T-cell (primary cell): Measurements from ENCODE around the gene RPL13A. TPM values are rescaled to one million over a fixed set of nuclear protein-coding genes. Genes with fewer than 3 reads are reported as not detected.

Experiments used
- ATAC-seq, 4 experiments: fragments of 200-7000 bp in 3 of 4; fragments of 150-1000 bp in 1 of 4; cut with Tn5 transposase; replicated peaks in 1 of 4; 1 replicate in 3 of 4; 2 replicates in 1 of 4; pipeline ENCODE4 v1.10.0; 2021; ENCODE audit warnings: moderate library complexity in 3 of 4, mild to moderate bottlenecking in 2 of 4, moderate number of reproducible peaks in 1 of 4
- CTCF ChIA-PET, 2 donors: fragments of 300-600 bp; sonication (Branson Sonifier 250); formaldehyde crosslinking; loops; one replicate each; lab custom pipeline; 2022; ENCODE audit warnings: antibody characterized with exemption in 2 of 2; lab: Charles Lee
- POLR2A ChIA-PET, 2 donors: fragments of 300-600 bp; sonication (Branson Sonifier 250); formaldehyde crosslinking; loops; one replicate each; lab custom pipeline; 2022; ENCODE audit warnings: antibody characterized with exemption in 2 of 2; lab: Charles Lee
- DNase-seq, 35 experiments: peaks; one replicate each; pipeline versions ENCODE4 v3.0.0 to v3.0.0-alpha.2; 2013 to 2023
- H3K27ac ChIP-seq: one replicate; pipeline ENCODE4 v1.5.1; 2013; ENCODE audit warnings: low read length
- H3K27me3 ChIP-seq, 2 experiments: replicated peaks in 1 of 2; 1 replicate in 1 of 2; 2 replicates in 1 of 2; pipeline versions ENCODE4 v1.6.1 to v1.7.0; 2013; ENCODE audit warnings: low read length in 1 of 2, mixed read lengths in 1 of 2; ENCODE audit not compliant: control insufficient read depth in 2 of 2, insufficient read depth in 2 of 2; ENCODE audit errors: extremely low read depth in 1 of 2
- H3K36me3 ChIP-seq, 2 donors: 1 replicate in 1 of 2; 2 replicates in 1 of 2; pipeline versions ENCODE4 v1.6.1 to v1.7.0; 2013; ENCODE audit warnings: low read length in 1 of 2; ENCODE audit not compliant: control insufficient read depth in 2 of 2, insufficient read depth in 1 of 2; ENCODE audit errors: extremely low read depth in 1 of 2
- H3K4me1 ChIP-seq, 2 experiments: 1 replicate in 1 of 2; 2 replicates in 1 of 2; pipeline versions ENCODE4 v1.6.1 to v1.7.0; 2013; ENCODE audit warnings: low read length in 2 of 2, mixed read lengths in 1 of 2; ENCODE audit not compliant: insufficient read depth in 2 of 2, control insufficient read depth in 1 of 2; ENCODE audit errors: extremely low read depth in 1 of 2
- H3K4me3 ChIP-seq, 2 donors: 1 replicate in 1 of 2; 2 replicates in 1 of 2; pipeline versions ENCODE4 v1.5.1 to v1.7.0; 2013; ENCODE audit warnings: mild to moderate bottlenecking in 2 of 2, low read length in 1 of 2, moderate library complexity in 1 of 2; ENCODE audit not compliant: control insufficient read depth in 1 of 2; ENCODE audit errors: extremely low read depth in 1 of 2
- H3K9me3 ChIP-seq: 2 replicates; pipeline ENCODE4 v1.7.0; 2013
- H3K27ac Mint-ChIP-seq, 2 donors: one replicate each; pipeline ENCODE4 v1.8.0; 2020 to 2021; ENCODE audit warnings: mild to moderate bottlenecking in 2 of 2, mixed read lengths in 2 of 2
- H3K27me3 Mint-ChIP-seq, 2 donors: one replicate each; pipeline ENCODE4 v1.8.0; 2021 to 2022; ENCODE audit warnings: mixed read lengths in 2 of 2
- H3K36me3 Mint-ChIP-seq: one replicate; pipeline ENCODE4 v1.8.0; 2021; ENCODE audit warnings: mixed read lengths
- H3K4me1 Mint-ChIP-seq, 3 donors: one replicate each; pipeline ENCODE4 v1.8.0; 2020 to 2022; ENCODE audit warnings: mixed read lengths in 3 of 3, mild to moderate bottlenecking in 1 of 3
- H3K4me3 Mint-ChIP-seq, 3 donors: one replicate each; pipeline ENCODE4 v1.8.0; 2020 to 2022; ENCODE audit warnings: mild to moderate bottlenecking in 3 of 3, mixed read lengths in 3 of 3, moderate library complexity in 3 of 3
- H3K9me3 Mint-ChIP-seq, 3 donors: one replicate each; pipeline ENCODE4 v1.8.0; 2020 to 2022; ENCODE audit warnings: mixed read lengths in 3 of 3
- WGBS: methylation state at CpG from one replicate; pipeline ENCODE4 v1.1.5; 2013; ENCODE audit warnings: missing lambda C conversion rate; ENCODE audit not compliant: insufficient coverage; 5-methylcytosine and 5-hydroxymethylcytosine counted together
- total RNA-seq, 35 experiments: library from RNA in 6 of 35; stranded (reverse) in 6 of 35; fragments of 120-200 nt in 1 of 35; gene quantifications; one replicate each; pipeline versions ENCODE4 v1.2.1 to v1.2.4 and lab custom pipeline; 2013 to 2026

Gene RPL13A
- total RNA-seq, 5 donors from 2014 or later (not counting 1 experiment from before 2014, with no cell fraction given), result 5,307 to 6,396 (median 5,878) TPM

DNA sequence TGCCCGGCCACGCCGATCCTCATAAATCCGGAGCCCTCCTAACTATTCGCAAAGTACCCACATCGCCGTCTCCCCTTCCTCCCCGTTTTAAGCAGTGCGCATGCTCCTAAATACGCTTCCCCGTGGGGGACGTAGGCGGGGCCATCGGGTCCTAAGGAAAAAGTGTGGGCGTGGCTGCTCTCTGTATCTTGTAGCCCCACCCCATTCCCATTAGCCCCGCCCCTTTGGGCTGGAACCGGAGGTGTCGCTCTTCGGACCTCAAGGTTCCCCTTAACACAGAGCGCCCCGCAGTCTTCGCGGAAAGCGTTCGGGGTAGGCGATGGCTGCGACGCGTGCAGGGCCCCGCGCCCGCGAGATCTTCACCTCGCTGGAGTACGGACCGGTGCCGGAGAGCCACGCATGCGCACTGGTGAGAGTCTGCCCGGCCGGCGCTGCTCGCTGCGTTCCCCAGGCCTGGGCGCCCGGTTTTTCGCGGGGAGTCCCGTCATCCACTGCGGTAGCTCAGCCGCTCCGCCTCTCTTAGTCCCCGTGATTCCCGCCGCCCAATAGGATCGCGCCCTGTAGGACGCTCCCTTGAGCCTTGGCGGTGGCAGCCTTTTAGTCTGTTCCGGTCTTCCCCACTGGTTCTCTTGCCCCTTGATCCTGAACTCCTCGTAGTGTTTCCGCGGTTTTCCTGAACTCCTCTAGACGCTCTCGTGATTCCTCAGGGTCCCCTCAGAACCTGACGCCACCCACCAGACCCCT, 34.2 kb upstream of the RPL13A start, which contains the start of gene ALDH16A1:
Gene ALDH16A1, plus strand, starts transcription at position 213 of the 744 bp plus-strand sequence. Its CDS starts 107 bp downstream, at position 320.
- Histone ChIP-seq H3K4me1 (peaks cover 7 to 64% of the 10 kb centered on the region in 2 experiments), H3K36me3 (peaks cover 7 to 24% of the 10 kb centered on the region in 2 donors), H3K4me3 (peak within 1 kb of the TSS; percentile 99), H3K27ac (peak within 1 kb of the TSS; percentile 83), H3K27me3 (no peaks in the 10 kb centered on the region), H3K9me3 (no peaks in the 10 kb centered on the region)
- H3K27me3 Mint-ChIP-seq, result no peaks in the 10 kb centered on the region
- peaks cover 52 to 68% (median 56%) of the 10 kb centered on the region in 3 donors for H3K4me1 Mint-ChIP-seq
- peaks cover 36% of the 10 kb centered on the region for H3K36me3 Mint-ChIP-seq
- WGBS, result 0% methylated on average over 58 of the region's 66 CpGs
- peak; percentile 86 to 92 (median 88) for ATAC-seq
- DNase-seq, result peak; percentile 95 to 98 (median 97)
- H3K27ac Mint-ChIP-seq, result peak within 1 kb of the TSS; percentile 98 to 99
- ChIA-PET CTCF (interaction anchor here in 1 of 2 donors (0.6 to 1.4 kb wide), 6 partner anchors 16 to 65 kb away, joined by 3 to 12 read pairs (median 4); partner anchors contain the start of genes FLT3LG and KASH5), POLR2A (interaction anchor here (0.5 to 1.0 kb wide), 3 partner anchors 16 to 28 kb away, joined by 3 to 11 read pairs (median 4); no protein-coding TSS in a partner anchor)
- peak within 1 kb of the TSS; percentile 95 to 98 (median 98) for H3K4me3 Mint-ChIP-seq
- H3K9me3 Mint-ChIP-seq, result no peaks in the 10 kb centered on the region

GRCh38 chr19:49453757-49454240, 33.6 kb upstream of the RPL13A start:
- peak in 1 of 35 experiments; percentile 54 for DNase-seq
- Histone ChIP-seq H3K27ac (peak overlapping the region; percentile 83), H3K27me3 (no peaks in the 10 kb centered on the region), H3K4me3 (peak overlapping the region; percentile 51 to 74), H3K9me3 (no peaks in the 10 kb centered on the region), H3K36me3 (peaks cover 7 to 24% of the 10 kb centered on the region in 2 donors), H3K4me1 (peaks cover 7 to 65% of the 10 kb centered on the region in 2 experiments)
- H3K27ac Mint-ChIP-seq, result peak overlapping the region; percentile 98 to 99
- no peak for ATAC-seq
- H3K9me3 Mint-ChIP-seq, result no peaks in the 10 kb centered on the region
- no peaks in the 10 kb centered on the region for H3K27me3 Mint-ChIP-seq
- H3K4me1 Mint-ChIP-seq, result peaks cover 45 to 62% (median 51%) of the 10 kb centered on the region in 3 donors
- H3K4me3 Mint-ChIP-seq, result peak overlapping the region; percentile 95 to 98 (median 98)
- ChIA-PET CTCF (interaction anchor here in 1 of 2 donors (0.6 to 1.4 kb wide), 5 partner anchors 15 to 66 kb away, joined by 4 to 12 read pairs (median 5); partner anchors contain the start of genes FLT3LG and KASH5), POLR2A (interaction anchor here (0.5 to 1.0 kb wide), 2 partner anchors 15 to 16 kb away, joined by 4 to 11 read pairs; no protein-coding TSS in a partner anchor)
- peaks cover 30% of the 10 kb centered on the region for H3K36me3 Mint-ChIP-seq
- WGBS, result 78% methylated on average over 3 of the region's 10 CpGs

- H3K4me3 ChIP-seq, result no peak overlapping the region
- WGBS, result 100% methylated on average over 1 of the region's 5 CpGs
- Mint-ChIP-seq H3K27me3 (no peaks in the 10 kb centered on the region), H3K4me1 (peaks cover 31 to 48% (median 37%) of the 10 kb centered on the region in 3 donors), H3K36me3 (peaks cover 13% of the 10 kb centered on the region), H3K27ac (peak overlapping the region; percentile 23 to 41), H3K9me3 (no peaks in the 10 kb centered on the region), H3K4me3 (no peak overlapping the region)
- ChIA-PET CTCF (no interaction called here), POLR2A (interaction anchor here (0.6 to 1.1 kb wide), 3 partner anchors 21 to 119 kb away, joined by 3 read pairs; no protein-coding TSS in a partner anchor)
- H3K27me3 ChIP-seq, result no peaks in the 10 kb centered on the region
- DNase-seq (no peak), ATAC-seq (no peak)
- no peak overlapping the region for H3K27ac ChIP-seq
- H3K9me3 ChIP-seq, result no peaks in the 10 kb centered on the region
- peaks cover 3 to 67% of the 10 kb centered on the region in 2 experiments for H3K4me1 ChIP-seq
- peaks cover 17 to 27% of the 10 kb centered on the region in 2 donors for H3K36me3 ChIP-seq
Measured at GRCh38 chr19:49455773-49456172, 31.6 kb upstream of the RPL13A start.

DNA sequence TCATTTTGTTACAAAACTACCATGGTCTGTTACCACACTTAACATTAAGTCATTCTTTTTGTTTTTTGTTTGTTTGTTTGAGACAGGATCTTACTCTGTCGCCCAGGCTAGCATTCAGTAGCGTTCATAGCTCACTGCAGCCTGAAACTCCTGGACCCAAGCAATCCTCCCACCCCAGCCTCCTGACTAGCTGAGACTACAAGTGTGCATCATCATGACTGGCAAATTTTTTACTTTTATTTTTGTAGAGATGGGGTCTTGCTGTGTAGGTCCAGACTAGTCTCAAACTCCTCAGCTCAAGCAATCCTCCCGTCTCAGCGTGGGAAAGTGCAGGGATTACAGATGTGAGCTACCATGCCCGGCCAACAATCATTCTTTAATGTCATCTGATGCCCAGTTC, 31.1 kb upstream of the RPL13A start:
- H3K4me1 Mint-ChIP-seq, result peaks cover 26 to 45% (median 35%) of the 10 kb centered on the region in 3 donors
- 94% methylated on average over 3 of the region's 5 CpGs for WGBS
- ATAC-seq, result no peak
- peaks cover 13% of the 10 kb centered on the region for H3K36me3 Mint-ChIP-seq
- Histone ChIP-seq H3K27me3 (no peaks in the 10 kb centered on the region), H3K36me3 (peaks cover 17 to 27% of the 10 kb centered on the region in 2 donors), H3K4me1 (peaks cover 3 to 63% of the 10 kb centered on the region in 2 experiments), H3K9me3 (no peaks in the 10 kb centered on the region), H3K27ac (no peak overlapping the region), H3K4me3 (no peak overlapping the region)
- no peak for DNase-seq
- CTCF ChIA-PET, result no interaction called here
- peak overlapping the region in 1 of 2 donors; percentile 52 for H3K27ac Mint-ChIP-seq
- no peaks in the 10 kb centered on the region for H3K9me3 Mint-ChIP-seq
- no peaks in the 10 kb centered on the region for H3K27me3 Mint-ChIP-seq
- H3K4me3 Mint-ChIP-seq, result no peak overlapping the region
- POLR2A ChIA-PET, result interaction anchor here (0.7 to 1.1 kb wide), 2 partner anchors 20 to 120 kb away, joined by 3 read pairs; no protein-coding TSS in a partner anchor

DNA sequence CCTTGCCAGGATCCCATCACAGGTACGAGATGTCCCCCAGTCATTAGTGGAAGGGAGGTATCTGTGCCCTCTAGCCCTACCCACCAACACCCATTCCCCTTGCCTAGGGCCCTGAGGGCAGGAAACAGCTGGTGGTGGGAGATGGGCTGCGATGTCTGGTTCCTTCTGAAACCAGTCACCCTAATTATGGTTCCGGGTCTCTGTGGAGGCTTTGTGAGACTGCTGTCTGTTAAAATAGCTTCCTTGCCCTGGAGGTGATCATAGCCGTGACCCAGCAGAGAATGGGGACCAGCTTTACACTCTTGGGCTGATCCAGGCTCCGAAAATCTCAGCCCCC, 28.9 kb upstream of the RPL13A start:
- Histone ChIP-seq H3K9me3 (no peaks in the 10 kb centered on the region), H3K27ac (peak overlapping the region; percentile 79), H3K36me3 (peaks cover 21 to 31% of the 10 kb centered on the region in 2 donors), H3K27me3 (no peaks in the 10 kb centered on the region), H3K4me3 (no peak overlapping the region), H3K4me1 (peaks cover 3 to 47% of the 10 kb centered on the region in 2 experiments)
- Mint-ChIP-seq H3K27ac (peak overlapping the region in 1 of 2 donors; percentile 22), H3K27me3 (no peaks in the 10 kb centered on the region), H3K4me3 (no peak overlapping the region), H3K9me3 (no peaks in the 10 kb centered on the region), H3K36me3 (peaks cover 10% of the 10 kb centered on the region), H3K4me1 (peaks cover 10 to 29% (median 19%) of the 10 kb centered on the region in 3 donors)
- ChIA-PET CTCF (interaction anchor here in 1 of 2 donors (1.1 kb wide), 1 partner anchor 18 kb away, joined by 3 read pairs; no protein-coding TSS in a partner anchor), POLR2A (interaction anchor here (0.7 kb wide), 2 partner anchors 12 to 17 kb away, joined by 3 read pairs; no protein-coding TSS in a partner anchor)
- ATAC-seq (peak in 1 of 4 experiments; percentile 4), DNase-seq (no peak)
- WGBS, result 94% methylated on average over 2 of the region's 5 CpGs

DNA sequence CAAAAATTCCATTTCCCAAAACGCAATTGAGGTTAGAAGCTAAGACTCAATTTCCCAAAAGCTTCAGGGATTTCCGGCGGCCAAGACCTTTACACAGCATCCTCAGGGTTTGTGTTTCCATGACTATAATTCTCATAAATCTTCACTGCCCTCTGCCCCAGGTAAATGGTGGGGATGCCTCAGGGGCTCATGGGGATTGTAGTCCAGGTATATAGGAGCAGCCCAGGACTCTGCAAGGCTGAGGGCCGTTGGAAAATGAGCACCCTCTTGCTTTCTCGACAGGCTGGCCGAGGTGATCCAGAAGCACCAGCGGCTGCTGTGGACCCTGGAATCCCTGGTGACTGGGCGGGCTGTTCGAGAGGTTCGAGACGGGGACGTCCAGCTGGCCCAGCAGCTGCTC, 28.0 kb upstream of the RPL13A start:
- Histone ChIP-seq H3K9me3 (no peaks in the 10 kb centered on the region), H3K27ac (no peak overlapping the region), H3K27me3 (no peaks in the 10 kb centered on the region), H3K36me3 (peaks cover 20 to 39% of the 10 kb centered on the region in 2 donors), H3K4me1 (peaks cover 2 to 39% of the 10 kb centered on the region in 2 experiments), H3K4me3 (no peak overlapping the region)
- H3K27me3 Mint-ChIP-seq, result no peaks in the 10 kb centered on the region
- no peak overlapping the region for H3K4me3 Mint-ChIP-seq
- no peaks in the 10 kb centered on the region for H3K9me3 Mint-ChIP-seq
- 91% methylated on average over 6 of the region's 12 CpGs for WGBS
- peaks cover 10% of the 10 kb centered on the region for H3K36me3 Mint-ChIP-seq
- H3K4me1 Mint-ChIP-seq, result peaks cover 1 to 21% (median 11%) of the 10 kb centered on the region in 3 donors
- H3K27ac Mint-ChIP-seq, result no peak overlapping the region
- DNase-seq (no peak), ATAC-seq (no peak)
- CTCF ChIA-PET, result no interaction called here
- POLR2A ChIA-PET, result no interaction called here
